GM21786 (cell line): Measurements from ENCODE around the gene ELOVL5.
A peak's percentile ranks its signal among the peaks of the same experiment; 100 is the strongest.
"Not testable (repeated sequence)": the region's sequence is repeated elsewhere in the genome, so short reads cannot be mapped to it uniquely, and the experiment has no call there.

Source experiments
- ATAC-seq: cut with Tn5 transposase; IDR thresholded peaks from one replicate; pipeline ENCODE4 v1.9.1; 2021; ENCODE audit not compliant: unreplicated experiment

ELOVL5 gene

DNA sequence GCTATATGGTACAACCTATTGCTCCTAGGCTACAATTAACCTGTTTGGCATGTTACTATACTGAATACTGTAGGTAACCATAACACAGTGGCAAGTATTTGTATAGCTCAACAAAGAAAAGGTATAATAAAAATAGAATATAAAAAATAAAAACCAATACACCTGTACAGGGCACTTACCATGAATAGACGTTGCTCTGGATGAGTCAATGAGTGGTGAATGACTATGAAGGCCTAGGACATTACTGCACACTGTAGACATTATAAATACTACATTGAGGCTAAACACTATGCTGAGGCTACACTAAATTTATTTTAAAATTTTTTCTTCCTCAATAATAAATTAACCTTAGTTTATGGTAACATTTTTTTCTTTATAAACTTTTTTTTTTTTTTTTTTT lies 18.6 kb downstream of the ELOVL5 start:
- ATAC-seq: no peak

DNA sequence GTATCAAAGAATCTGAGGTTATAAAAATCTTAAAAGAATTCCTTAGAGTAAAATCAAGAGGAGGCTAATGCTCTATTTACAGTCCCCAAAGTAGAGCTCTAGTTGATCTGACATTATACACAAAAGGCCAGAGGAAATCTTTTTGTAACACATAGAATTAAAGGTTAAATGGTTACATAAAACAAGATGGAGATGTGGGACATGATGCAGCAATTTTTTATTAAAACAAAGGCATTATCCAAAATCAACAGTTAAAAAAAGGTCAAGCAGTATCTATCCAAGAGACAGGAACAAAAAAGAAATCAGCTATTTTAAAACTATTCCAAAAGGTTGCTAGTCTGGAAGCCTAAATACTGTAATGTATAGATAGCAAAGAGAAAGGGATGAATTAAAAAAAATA lies 20.4 kb downstream of the ELOVL5 start:
- no peak for ATAC-seq

GRCh38 chr6:53327017-53327395 lies 21.7 kb downstream of the ELOVL5 start:
- ATAC-seq: no peak

GRCh38 chr6:53326372-53327016 lies 22.3 kb downstream of the ELOVL5 start:
- ATAC-seq: no peak

GRCh38 chr6:53325785-53326184 lies 23.0 kb downstream of the ELOVL5 start:
- ATAC-seq: no peak

- no peak for ATAC-seq
These were observed 26.3 kb downstream of the ELOVL5 start for GRCh38 chr6:53322188-53323029.

GRCh38 chr6:53321701-53322100 lies 27.0 kb downstream of the ELOVL5 start:
- no peak for ATAC-seq

GRCh38 chr6:53320964-53321363 lies 27.8 kb downstream of the ELOVL5 start:
- ATAC-seq: no peak

- ATAC-seq: no peak
These were observed 30.3 kb downstream of the ELOVL5 start for GRCh38 chr6:53318429-53318828.

GRCh38 chr6:53317861-53318260 lies 30.9 kb downstream of the ELOVL5 start:
- no peak for ATAC-seq

DNA sequence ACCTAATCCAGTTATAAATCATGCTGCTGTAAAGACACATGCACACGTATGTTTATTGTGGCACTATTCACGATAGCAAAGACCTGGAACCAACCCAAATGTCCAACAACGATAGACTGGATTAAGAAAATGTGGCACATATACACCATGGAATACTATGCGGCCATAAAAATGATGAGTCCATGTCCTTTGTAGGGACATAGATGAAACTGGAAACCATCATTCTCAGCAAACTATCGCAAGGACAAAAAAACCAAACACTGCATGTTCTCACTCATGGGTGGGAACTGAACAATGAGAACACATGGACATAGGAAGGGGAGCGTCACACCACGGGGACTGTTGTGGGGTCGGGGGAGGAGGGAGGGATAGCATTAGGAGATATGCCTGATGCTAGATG lies 31.5 kb downstream of the ELOVL5 start:
- not testable (repeated sequence) for ATAC-seq

- ATAC-seq: no peak
These were observed 32.6 kb downstream of the ELOVL5 start for GRCh38 chr6:53316142-53316541.

GRCh38 chr6:53315086-53315724 lies 33.5 kb downstream of the ELOVL5 start:
- ATAC-seq: no peak

GRCh38 chr6:53313784-53314400 lies 34.9 kb downstream of the ELOVL5 start:
- ATAC-seq: no peak

- ATAC-seq: no peak
These were observed 36.4 kb downstream of the ELOVL5 start for GRCh38 chr6:53312355-53312754.

- ATAC-seq: no peak
These were observed 37.2 kb downstream of the ELOVL5 start for GRCh38 chr6:53311586-53311935.

GRCh38 chr6:53310771-53311585 lies 37.8 kb downstream of the ELOVL5 start:
- ATAC-seq: no peak

DNA sequence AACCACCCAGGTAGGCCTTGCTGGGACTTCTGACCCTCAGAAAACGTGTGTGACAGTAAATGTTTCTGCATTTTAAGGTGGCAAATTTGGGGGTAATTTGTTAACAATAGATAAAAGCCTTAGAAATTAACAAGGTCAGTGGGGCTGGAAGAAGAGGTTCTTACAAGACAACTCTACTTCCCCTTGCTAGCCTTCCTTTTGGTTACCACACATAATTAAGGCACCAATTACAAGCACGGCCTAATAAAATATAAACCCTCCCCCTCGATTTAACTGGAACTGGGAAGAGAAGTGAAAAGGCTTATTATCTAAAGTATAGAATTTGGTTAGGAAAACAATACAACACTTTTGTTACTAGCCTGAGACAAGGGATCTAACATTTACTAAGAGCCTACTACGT lies 38.8 kb downstream of the ELOVL5 start:
- ATAC-seq: peak; percentile 3

DNA sequence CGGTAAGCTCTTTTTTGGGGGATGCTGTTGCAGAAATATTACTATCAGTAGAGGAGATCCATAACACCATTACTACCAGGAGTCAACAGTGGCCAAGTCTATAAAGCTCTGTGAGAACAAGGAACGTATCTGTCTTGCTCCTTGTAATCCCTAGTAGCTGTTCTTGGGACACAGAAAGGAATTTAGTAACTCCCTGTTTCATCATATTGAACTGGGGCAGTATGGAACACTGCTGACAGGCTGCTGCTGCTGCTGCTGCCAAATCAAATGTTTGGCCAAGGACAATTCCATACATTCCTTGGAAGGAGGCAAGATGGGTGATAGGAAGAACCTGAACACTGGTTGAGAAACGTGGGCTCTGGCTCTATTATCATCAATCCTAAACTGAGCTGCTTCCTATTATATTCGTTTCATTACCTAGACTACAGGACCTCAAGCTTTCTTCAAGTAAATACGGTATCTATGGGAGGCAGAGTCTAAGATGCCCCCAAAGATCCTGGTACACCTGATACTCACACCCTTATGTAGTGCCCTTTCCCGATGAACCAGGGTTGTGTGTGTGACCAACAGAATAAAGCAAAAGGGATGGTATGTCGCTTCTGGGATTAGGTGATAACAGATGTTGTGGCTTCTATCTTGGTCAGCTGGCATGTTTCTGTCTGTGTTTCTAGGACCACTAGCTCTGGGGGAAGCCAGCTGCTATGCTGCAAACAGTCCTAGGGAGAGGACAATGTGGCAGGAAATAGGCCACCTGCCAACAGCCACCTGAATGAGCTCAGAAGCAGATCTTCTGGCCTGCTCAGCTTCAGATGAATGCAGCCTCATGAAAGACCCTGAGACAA lies 39.5 kb downstream of the ELOVL5 start:
- ATAC-seq: peak; percentile 69

DNA sequence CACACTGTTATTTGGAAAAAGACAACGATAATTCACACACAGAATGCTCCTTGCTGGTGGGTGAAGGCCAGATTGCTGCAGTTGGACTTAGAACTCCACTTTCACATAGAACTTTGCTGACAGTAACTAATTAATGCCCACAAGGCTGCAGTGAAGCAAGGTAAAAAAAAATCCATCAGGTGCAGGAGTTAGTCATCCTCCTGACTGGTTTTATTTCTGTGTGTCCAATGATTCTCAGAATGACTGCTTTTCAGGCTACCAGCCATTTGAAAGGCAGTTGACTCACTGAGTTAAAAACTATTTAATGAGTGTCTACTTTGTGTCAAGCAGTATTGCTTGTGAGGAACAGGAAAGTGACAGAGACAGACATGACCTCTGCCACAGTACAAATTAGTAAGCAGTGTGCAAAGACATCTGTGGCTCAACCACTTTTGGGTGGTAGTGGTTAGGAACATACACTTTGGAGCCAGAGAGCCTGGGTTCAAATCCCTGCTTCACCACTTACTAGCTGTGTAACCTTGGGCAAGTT lies 41.9 kb downstream of the ELOVL5 start:
- ATAC-seq: peak; percentile 68
